A549 (cell line): ENCODE measurements around the gene PTBP1. TPM values are rescaled to one million over a fixed set of nuclear protein-coding genes. Genes with fewer than 3 reads are reported as not detected.

Experiments used
- ATAC-seq, 2 experiments: fragments of 200-7000 bp in 1 of 2; fragments of >200 bp in 1 of 2; cut with Nextera tagmentation in 1 of 2; cut with Tn5 transposase in 1 of 2; 3 replicates each; pipeline versions ENCODE4 v1.8.0 to v1.9.1; 2018 to 2020; ENCODE audit warnings: mild to moderate bottlenecking in 1 of 2, moderate library complexity in 1 of 2
- CTCF ChIA-PET: fragments of 300-600 bp; sonication (Branson Sonifier 250); formaldehyde crosslinking; extraction: SDS; loops from one replicate; lab custom pipeline; 2021; ENCODE audit warnings: antibody characterized with exemption, inconsistent platforms; lab: Yijun Ruan, JAX
- POLR2A ChIA-PET: fragments of 350-600 bp; formaldehyde crosslinking; extraction: SDS; loops from one replicate; lab custom pipeline; 2021; ENCODE audit warnings: antibody characterized with exemption, inconsistent platforms; lab: Yijun Ruan, JAX
- DNase-seq, 2 experiments: peaks; one replicate each; pipeline versions ENCODE4 v3.0.0 to v3.0.0-alpha.2; 2011 to 2016; ENCODE audit warnings: low read depth in 1 of 2, low spot score in 1 of 2
- FAIRE-seq: peaks from 2 replicates; lab custom pipeline; 2011; peaks lifted over from hg19 to GRCh38; lab: Jason Lieb, UNC
- H3K27ac ChIP-seq, 2 experiments: fragments of >200 bp; sonication (Bioruptor Twin); formaldehyde crosslinking; 3 replicates each; pipeline ENCODE4 v1.5.1; 2016 to 2017
- H3K4me1 ChIP-seq: fragments of >200 bp; sonication (Bioruptor Twin); formaldehyde crosslinking; 3 replicates; pipeline ENCODE4 v1.6.1; 2016
- H3K4me2 ChIP-seq: fragments of >200 bp; sonication (Bioruptor Twin); formaldehyde crosslinking; 3 replicates; pipeline ENCODE4 v1.6.1; 2016
- H3K4me3 ChIP-seq: fragments of >200 bp; sonication (Bioruptor Twin); formaldehyde crosslinking; 3 replicates; pipeline ENCODE4 v1.5.1; 2016
- H3K9me3 ChIP-seq: fragments of >200 bp; sonication (Bioruptor Twin); formaldehyde crosslinking; 3 replicates; pipeline ENCODE4 v1.6.1; 2016
- CTCF ChIP-seq: fragments of >200 bp; sonication (Bioruptor Twin); formaldehyde crosslinking; IDR thresholded peaks from 3 replicates; pipeline ENCODE4 v1.5.1; 2016
- EHMT2 ChIP-seq: fragments of 200-600 bp; sonication (generic); IDR thresholded peaks from 2 replicates; pipeline ENCODE4 v1.6.1; 2016; ENCODE audit warnings: antibody characterized with exemption, low read depth, mild to moderate bottlenecking, moderate library complexity
- EP300 ChIP-seq, 2 experiments: fragments of >200 bp; sonication (Bioruptor Twin); formaldehyde crosslinking; IDR thresholded peaks; 2 replicates in 1 of 2; 3 replicates in 1 of 2; pipeline ENCODE4 v1.6.1; 2016 to 2017
- FOXS1 ChIP-seq: fragments of 250-450 bp; sonication (Bioruptor Pico); IDR thresholded peaks from 2 replicates; pipeline ENCODE4 v1.5.0; 2020; ENCODE audit warnings: mild to moderate bottlenecking, moderate library complexity
- HEYL ChIP-seq: fragments of 250-450 bp; sonication (Bioruptor Pico); IDR thresholded peaks from 2 replicates; pipeline ENCODE4 v1.8.0; 2021; ENCODE audit warnings: mild to moderate bottlenecking, moderate library complexity
- HOXA7 ChIP-seq: fragments of 250-450 bp; sonication (Bioruptor Pico); IDR thresholded peaks from 2 replicates; pipeline ENCODE4 v1.5.0; 2020; ENCODE audit warnings: mild to moderate bottlenecking, moderate library complexity
- JUN ChIP-seq, 2 experiments: fragments of >200 bp; sonication (Bioruptor Twin); formaldehyde crosslinking; IDR thresholded peaks; 2 replicates in 1 of 2; 3 replicates in 1 of 2; pipeline ENCODE4 v1.6.1; 2016 to 2017
- KDM1A ChIP-seq: fragments of 200-600 bp; sonication (generic); IDR thresholded peaks from 2 replicates; pipeline ENCODE4 v1.6.1; 2016; ENCODE audit warnings: low read depth, mild to moderate bottlenecking
- KDM5A ChIP-seq: fragments of 200-600 bp; sonication (generic); IDR thresholded peaks from 2 replicates; pipeline ENCODE4 v1.6.1; 2016; ENCODE audit warnings: antibody characterized with exemption, mild to moderate bottlenecking
- NFE2L2 ChIP-seq: fragments of 150-350 bp; conservative IDR thresholded peaks from 2 replicates; pipeline ENCODE4 v1.6.1; 2014; ENCODE audit warnings: low read length
- NPAS2 ChIP-seq: fragments of 250-450 bp; sonication (Bioruptor Pico); IDR thresholded peaks from 2 replicates; pipeline ENCODE4 v1.8.0; 2022; ENCODE audit warnings: mild to moderate bottlenecking, moderate library complexity, borderline replicate concordance
- NR3C1 ChIP-seq: fragments of >200 bp; sonication (Bioruptor Twin); formaldehyde crosslinking; IDR thresholded peaks from 3 replicates; pipeline ENCODE4 v1.6.1; 2017
- RFX5 ChIP-seq: fragments of 450-650 bp; IDR thresholded peaks from 2 replicates; pipeline ENCODE4 v1.7.1; 2014; ENCODE audit warnings: antibody characterized with exemption, mild to moderate bottlenecking, moderate library complexity
- RNF2 ChIP-seq: fragments of 200-600 bp; sonication (generic); IDR thresholded peaks from 2 replicates; pipeline ENCODE4 v1.6.1; 2016; ENCODE audit warnings: low read depth, mild to moderate bottlenecking, antibody characterized with exemption, moderate library complexity, borderline replicate concordance
- SMC3 ChIP-seq: fragments of >200 bp; sonication (Bioruptor Twin); formaldehyde crosslinking; IDR thresholded peaks from 3 replicates; pipeline ENCODE4 v1.6.1; 2018; ENCODE audit warnings: inconsistent platforms
- TP53 ChIP-seq: fragments of 250-450 bp; sonication (Bioruptor Pico); IDR thresholded peaks from 2 replicates; pipeline ENCODE4 v1.5.0; 2021; ENCODE audit warnings: mild to moderate bottlenecking, moderate library complexity
- ZSCAN20 ChIP-seq: fragments of 250-450 bp; sonication (Bioruptor Pico); IDR thresholded peaks from 2 replicates; pipeline ENCODE4 v1.8.0; 2022; ENCODE audit warnings: mild to moderate bottlenecking, moderate library complexity
- WGBS: methylation state at CpG from one replicate; pipeline ENCODE4 v1.1.6; 2017; ENCODE audit errors: missing lambda C conversion rate; 5-methylcytosine and 5-hydroxymethylcytosine counted together
- polyA plus RNA-seq, 4 experiments: library from polyadenylated mRNA; depleted of rRNA in 3 of 4; stranded (reverse); fragments of >200 nt; fragmentation: RNase III in 1 of 4; extraction: RNeasy Plus Mini Kit Qiagen cat#74134 plus additional on column Dnase treatment in 1 of 4; gene quantifications; 2 replicates in 3 of 4; 3 replicates in 1 of 4; pipeline ENCODE4 v1.2.3, GENCODE V29; 2011 to 2017
- TF ChIP-seq, protein P1 (sequence below): fragments of 250-450 bp; sonication (Bioruptor Pico); IDR thresholded peaks from 2 replicates; pipeline ENCODE4 v1.5.0; 2020; ENCODE audit warnings: low read depth, mild to moderate bottlenecking, moderate library complexity
- TF ChIP-seq, protein P2 (sequence below): fragments of >200 bp; sonication (Bioruptor Twin); formaldehyde crosslinking; IDR thresholded peaks from 3 replicates; pipeline ENCODE4 v1.6.1; 2016
- TF ChIP-seq, protein P3 (sequence below): fragments of 200-600 bp; sonication (generic); IDR thresholded peaks from 2 replicates; pipeline ENCODE4 v1.6.1; 2016; ENCODE audit warnings: antibody characterized with exemption, mild to moderate bottlenecking, moderate library complexity

The PTBP1 gene
- polyA plus RNA-seq, 2 of the 4 experiments (the other 2 are of a cell fraction) = 144 to 264 TPM

DNA sequence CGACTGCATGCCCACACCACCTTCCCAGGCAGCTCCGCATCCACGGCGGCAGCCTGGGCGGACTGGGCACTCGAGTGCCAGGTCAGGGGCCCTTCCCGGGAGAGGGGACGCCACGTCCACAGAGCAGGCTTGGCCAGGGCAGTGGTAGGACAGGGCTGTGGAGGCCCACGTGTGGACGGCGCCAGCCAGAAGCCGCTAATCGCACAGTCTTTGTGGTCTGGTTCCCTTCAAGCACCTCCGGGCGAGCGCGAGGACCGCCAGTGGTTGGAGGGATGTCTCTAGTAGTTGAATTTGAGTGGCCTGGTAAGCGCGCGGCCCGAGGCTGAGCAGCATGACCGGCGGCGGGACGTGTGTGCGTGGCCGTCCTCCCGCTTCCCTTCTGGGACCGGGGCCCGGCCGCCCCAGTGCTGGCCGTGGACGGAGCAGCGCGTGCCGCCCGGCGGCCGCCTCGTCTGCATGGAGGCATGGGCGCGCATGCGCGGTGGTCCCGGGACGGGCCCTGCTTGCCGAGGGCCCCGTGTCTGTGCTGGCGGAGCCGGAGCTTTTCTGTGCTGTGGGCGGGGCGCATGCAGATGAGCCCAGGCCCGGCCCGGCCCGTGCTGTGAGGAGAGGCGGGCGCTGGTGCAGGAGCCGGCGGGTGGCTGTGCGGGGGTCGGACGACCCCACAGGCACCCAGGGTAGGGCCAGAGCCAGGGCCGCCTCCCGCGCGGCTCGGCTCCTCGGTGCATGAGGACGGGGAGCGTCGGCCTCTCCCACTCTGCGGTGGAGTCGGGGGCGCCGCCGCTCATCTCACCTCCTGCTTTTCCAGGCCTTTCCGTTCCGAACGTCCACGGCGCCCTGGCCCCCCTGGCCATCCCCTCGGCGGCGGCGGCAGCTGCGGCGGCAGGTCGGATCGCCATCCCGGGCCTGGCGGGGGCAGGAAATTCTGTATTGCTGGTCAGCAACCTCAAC lies 8.6 kb downstream of the PTBP1 start:
- POLR2A ChIA-PET = no interaction called here

GRCh38 chr19:806815-807421 lies 9.7 kb downstream of the PTBP1 start:
- no peaks in the 10 kb centered on the region for H3K9me3 ChIP-seq
- DNase-seq (no peak), FAIRE-seq (no peak), ATAC-seq (no peak)
- ChIA-PET CTCF (no interaction called here), POLR2A (no interaction called here)
- TF ChIP-seq, protein P1, sequence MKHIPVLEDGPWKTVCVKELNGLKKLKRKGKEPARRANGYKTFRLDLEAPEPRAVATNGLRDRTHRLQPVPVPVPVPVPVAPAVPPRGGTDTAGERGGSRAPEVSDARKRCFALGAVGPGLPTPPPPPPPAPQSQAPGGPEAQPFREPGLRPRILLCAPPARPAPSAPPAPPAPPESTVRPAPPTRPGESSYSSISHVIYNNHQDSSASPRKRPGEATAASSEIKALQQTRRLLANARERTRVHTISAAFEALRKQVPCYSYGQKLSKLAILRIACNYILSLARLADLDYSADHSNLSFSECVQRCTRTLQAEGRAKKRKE (CRISPR knock-in tag) = no peak
- no peak for TF ChIP-seq CTCF
- TF ChIP-seq SMC3 = no peak
- no peak for TF ChIP-seq FOXS1 (CRISPR knock-in tag)
- TF ChIP-seq KDM1A = no peak
- no peak for TF ChIP-seq KDM5A
- TF ChIP-seq, protein P2, sequence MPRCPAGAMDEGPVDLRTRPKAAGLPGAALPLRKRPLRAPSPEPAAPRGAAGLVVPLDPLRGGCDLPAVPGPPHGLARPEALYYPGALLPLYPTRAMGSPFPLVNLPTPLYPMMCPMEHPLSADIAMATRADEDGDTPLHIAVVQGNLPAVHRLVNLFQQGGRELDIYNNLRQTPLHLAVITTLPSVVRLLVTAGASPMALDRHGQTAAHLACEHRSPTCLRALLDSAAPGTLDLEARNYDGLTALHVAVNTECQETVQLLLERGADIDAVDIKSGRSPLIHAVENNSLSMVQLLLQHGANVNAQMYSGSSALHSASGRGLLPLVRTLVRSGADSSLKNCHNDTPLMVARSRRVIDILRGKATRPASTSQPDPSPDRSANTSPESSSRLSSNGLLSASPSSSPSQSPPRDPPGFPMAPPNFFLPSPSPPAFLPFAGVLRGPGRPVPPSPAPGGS = no peak
- no peak for TF ChIP-seq NFE2L2
- TF ChIP-seq ZSCAN20 (CRISPR knock-in tag) = no peak
- TF ChIP-seq, protein P3, sequence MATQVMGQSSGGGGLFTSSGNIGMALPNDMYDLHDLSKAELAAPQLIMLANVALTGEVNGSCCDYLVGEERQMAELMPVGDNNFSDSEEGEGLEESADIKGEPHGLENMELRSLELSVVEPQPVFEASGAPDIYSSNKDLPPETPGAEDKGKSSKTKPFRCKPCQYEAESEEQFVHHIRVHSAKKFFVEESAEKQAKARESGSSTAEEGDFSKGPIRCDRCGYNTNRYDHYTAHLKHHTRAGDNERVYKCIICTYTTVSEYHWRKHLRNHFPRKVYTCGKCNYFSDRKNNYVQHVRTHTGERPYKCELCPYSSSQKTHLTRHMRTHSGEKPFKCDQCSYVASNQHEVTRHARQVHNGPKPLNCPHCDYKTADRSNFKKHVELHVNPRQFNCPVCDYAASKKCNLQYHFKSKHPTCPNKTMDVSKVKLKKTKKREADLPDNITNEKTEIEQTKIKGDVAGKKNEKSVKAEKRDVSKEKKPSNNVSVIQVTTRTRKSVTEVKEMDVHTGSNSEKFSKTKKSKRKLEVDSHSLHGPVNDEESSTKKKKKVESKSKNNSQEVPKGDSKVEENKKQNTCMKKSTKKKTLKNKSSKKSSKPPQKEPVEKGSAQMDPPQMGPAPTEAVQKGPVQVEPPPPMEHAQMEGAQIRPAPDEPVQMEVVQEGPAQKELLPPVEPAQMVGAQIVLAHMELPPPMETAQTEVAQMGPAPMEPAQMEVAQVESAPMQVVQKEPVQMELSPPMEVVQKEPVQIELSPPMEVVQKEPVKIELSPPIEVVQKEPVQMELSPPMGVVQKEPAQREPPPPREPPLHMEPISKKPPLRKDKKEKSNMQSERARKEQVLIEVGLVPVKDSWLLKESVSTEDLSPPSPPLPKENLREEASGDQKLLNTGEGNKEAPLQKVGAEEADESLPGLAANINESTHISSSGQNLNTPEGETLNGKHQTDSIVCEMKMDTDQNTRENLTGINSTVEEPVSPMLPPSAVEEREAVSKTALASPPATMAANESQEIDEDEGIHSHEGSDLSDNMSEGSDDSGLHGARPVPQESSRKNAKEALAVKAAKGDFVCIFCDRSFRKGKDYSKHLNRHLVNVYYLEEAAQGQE = no peak
- no peak for TF ChIP-seq TP53 (CRISPR knock-in tag)
- no peak for TF ChIP-seq RNF2
- no peak for TF ChIP-seq EHMT2
- no peak for TF ChIP-seq JUN (IDR thresholded peaks at IDR 0.05)
- TF ChIP-seq NR3C1 = no peak
- no peak for TF ChIP-seq NPAS2 (CRISPR knock-in tag)
- no peak for TF ChIP-seq EP300 (IDR thresholded peaks at IDR 0.05)
- no peak for TF ChIP-seq RFX5
- H3K27ac ChIP-seq = no peak overlapping the region
- no peak overlapping the region for H3K4me2 ChIP-seq
- H3K4me1 ChIP-seq = peaks cover 17% of the 10 kb centered on the region
- WGBS = 88% methylated on average over 26 of the region's 34 CpGs
- H3K4me3 ChIP-seq = no peak overlapping the region

More for the DNA sequence above, 8.6 kb downstream of the PTBP1 start:
- no peak overlapping the region for H3K4me3 ChIP-seq
- TF ChIP-seq HEYL (CRISPR knock-in tag) = no peak
- TF ChIP-seq, protein P3 = no peak
- TF ChIP-seq HOXA7 (CRISPR knock-in tag) = no peak
- H3K4me2 ChIP-seq = no peak overlapping the region
- no peaks in the 10 kb centered on the region for H3K9me3 ChIP-seq
- ATAC-seq = peak in 1 of 2 experiments; percentile 3; a peak in 2 of 6 replicates
- H3K4me1 ChIP-seq = peaks cover 27% of the 10 kb centered on the region
- no peak overlapping the region for H3K27ac ChIP-seq
- no peak for DNase-seq
- 91% methylated on average over 63 of the region's 93 CpGs for WGBS
- FAIRE-seq = no peak
- CTCF ChIA-PET = no interaction called here
